GM03348 (cell line): ENCODE data around the gene HSPA12B.

Experiments used
- DNase-seq: peaks from one replicate; pipeline ENCODE4 v3.0.0; 2012; ENCODE audit warnings: low spot score

The HSPA12B gene, protein sequence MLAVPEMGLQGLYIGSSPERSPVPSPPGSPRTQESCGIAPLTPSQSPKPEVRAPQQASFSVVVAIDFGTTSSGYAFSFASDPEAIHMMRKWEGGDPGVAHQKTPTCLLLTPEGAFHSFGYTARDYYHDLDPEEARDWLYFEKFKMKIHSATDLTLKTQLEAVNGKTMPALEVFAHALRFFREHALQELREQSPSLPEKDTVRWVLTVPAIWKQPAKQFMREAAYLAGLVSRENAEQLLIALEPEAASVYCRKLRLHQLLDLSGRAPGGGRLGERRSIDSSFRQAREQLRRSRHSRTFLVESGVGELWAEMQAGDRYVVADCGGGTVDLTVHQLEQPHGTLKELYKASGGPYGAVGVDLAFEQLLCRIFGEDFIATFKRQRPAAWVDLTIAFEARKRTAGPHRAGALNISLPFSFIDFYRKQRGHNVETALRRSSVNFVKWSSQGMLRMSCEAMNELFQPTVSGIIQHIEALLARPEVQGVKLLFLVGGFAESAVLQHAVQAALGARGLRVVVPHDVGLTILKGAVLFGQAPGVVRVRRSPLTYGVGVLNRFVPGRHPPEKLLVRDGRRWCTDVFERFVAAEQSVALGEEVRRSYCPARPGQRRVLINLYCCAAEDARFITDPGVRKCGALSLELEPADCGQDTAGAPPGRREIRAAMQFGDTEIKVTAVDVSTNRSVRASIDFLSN

DNA sequence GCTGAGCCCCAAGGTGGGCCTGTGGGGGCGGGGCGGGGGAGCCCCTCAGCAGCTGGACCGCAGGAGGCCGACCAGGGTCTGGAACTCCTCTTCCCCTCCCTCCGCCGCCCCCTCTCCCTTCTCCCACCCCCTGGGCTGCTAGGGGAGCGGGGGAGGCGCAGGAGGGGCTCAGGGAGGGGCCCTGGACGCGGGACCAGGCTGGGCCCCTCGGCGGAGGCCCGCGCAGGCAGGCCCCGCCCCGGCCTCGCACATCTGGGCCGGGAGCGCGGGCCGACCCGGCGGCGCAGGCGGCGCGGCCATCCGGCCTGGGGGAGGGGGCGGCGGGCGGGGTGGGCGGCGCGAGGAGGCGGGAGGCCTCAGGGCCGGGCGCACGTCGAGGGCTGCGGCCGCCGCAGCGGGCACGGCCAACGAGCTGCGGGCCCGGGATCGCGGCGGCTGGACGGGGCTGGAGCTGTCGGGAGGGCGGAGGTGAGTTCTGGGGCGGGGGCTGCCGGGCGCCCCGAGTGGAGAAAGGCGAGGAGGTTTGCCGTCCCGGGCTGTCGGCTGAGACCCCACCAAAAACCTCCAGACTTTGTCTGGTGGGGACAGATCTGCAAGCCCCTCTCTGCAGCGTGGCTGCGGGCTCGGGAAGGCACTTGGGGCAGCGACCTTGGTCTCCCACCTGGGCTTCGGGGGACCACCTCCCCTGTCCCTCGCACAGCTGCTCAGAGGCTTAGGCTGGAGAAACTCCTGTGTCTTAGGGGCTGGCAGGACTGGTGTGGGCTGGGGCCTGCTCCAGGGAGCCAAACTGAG lies at the start of gene HSPA12B:
Gene HSPA12B, plus strand, starts transcription at position 359 of the 792 bp plus-strand sequence. CDS start 5,990 bp downstream, outside the sequence.
- peak; percentile 58 for DNase-seq

DNA sequence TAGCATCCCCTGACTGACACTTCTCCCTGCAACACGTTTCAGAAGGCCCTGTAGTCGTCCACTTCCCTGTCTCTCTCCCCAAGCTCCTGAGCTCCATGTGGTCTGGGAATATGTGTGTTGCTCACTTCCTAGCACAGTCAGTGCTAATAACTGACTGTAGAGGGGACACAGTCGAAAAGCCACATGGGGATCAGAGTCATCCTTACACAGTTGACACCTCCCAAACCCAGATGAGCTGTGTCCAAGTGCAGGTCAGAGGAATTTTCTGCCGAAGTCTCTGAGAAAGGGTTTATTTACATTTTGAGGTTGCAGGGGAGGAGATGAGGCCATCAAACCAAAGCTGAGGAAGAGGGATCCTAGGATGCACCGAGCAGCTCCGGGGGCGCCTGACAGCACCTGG lies 47.1 kb upstream of the HSPA12B start:
- DNase-seq = no peak

DNA sequence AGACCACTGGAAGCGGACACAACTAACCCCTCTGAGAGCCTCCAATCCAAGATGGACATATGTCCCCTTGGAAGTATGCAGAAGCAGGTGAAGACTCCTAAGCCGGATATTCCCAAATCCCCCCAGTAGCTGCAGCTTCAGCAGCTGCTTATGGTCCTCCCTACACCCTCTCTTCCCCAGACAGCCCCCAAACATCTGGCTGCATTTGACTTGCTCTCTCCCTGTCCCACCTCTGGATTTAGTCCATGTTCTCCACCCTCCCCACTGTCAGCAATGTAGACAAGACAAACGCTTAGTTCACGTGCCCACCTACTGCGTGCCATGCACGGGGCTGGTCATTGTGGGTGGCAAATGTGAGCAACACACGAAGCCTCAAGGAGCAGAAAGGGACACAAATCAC lies 46.1 kb upstream of the HSPA12B start:
- no peak for DNase-seq

DNA sequence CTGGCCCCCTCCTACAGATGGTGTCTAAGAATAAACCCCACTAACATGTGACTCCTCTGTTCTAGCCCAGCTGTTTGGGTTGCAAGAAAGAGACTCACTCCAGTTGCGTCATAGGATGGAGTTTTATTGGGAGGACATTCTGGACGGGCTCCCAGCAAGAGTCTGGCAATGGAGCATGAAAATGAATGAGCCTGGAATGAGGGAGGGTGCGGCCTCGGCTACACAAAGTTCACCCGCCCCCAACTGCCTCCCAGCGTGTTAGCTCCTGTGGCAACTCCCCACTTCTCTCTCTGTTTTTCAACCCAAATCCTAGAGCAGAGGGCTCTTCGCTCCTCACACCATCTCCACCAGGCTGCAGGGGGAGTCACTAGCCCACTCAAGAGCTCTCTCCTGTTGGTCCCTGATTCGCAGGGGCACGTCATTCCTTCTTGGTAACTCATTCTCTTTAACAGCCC lies 45.6 kb upstream of the HSPA12B start:
- peak; percentile 93 for DNase-seq

DNA sequence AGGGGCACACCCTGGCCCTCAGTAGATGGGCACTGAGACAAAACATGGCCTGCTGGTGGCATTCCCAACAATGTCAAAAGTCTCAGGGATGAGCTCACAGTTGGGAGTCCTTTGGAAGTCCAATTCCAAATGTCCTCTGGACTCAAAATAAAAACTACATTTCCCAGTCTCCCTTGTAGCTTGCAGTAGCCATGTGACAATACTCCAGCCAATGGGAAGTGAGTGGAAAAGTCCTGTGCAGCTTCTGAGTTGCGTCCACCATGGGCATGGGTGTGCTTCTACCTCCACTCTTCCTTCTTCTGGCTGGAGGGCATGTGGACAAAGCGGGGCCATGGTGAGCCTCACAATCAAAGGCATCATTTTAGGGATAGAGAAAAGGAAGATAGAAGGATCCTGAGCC lies 44.8 kb upstream of the HSPA12B start:
- DNase-seq = peak; percentile 86

DNA sequence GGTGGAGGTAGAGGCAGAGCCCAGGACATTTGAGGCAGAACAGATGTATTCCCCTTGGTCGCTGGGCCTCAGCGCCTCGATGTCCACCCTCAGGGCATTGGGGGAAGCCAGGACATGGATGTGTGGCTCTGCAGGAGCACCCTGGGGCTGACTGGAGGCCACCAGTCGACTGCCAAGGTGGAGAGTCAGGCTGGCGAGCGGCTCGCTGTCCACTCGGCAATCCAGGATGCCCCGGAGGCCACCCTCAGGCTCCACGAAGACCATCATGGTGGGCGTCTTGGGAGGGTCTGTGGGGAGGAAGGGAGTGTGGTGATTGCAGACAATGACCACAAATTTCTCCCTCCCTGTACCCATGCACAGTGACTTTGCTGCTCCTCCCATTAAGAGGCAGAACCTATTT lies 42.5 kb upstream of the HSPA12B start:
- no peak for DNase-seq

DNA sequence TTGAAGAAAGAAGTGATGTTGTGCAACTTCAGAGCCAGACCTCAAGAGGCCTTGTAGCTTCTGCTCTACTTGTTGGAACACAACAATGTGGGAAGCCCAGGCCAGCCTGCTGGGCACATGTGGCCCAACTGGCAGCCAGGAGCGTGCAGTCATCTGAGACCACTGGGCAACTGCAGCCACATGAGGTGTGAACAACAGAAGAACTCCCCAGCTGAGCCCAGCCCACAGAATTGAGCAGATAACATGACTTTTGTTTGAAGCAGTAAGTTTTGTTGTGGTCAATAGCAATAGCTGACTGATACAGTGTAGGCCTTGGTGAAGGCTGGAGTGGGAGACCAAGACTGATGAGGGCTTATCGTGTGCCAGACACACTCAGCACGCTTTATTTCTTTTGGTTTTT lies 42.1 kb upstream of the HSPA12B start:
- no peak for DNase-seq

DNA sequence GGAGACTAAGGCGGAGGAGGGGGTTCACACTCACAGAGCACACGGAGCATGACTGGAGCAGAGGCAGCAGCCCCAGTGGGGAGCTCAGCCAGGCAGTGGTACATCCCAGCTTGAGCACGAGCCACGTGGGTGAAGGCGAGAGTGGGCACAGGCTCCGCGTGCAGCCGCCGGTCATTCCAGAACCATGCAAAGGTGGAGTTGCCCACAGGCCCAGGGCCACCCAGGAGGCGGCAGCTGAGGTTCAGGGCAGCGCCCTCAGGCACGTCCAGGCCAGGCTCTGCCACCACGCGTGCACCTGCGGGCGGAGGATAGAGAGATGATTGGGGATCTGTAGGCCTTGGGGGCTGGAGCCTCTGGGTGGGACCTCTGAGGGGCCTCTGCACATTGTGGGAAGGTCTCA lies 41.2 kb upstream of the HSPA12B start:
- no peak for DNase-seq

DNA sequence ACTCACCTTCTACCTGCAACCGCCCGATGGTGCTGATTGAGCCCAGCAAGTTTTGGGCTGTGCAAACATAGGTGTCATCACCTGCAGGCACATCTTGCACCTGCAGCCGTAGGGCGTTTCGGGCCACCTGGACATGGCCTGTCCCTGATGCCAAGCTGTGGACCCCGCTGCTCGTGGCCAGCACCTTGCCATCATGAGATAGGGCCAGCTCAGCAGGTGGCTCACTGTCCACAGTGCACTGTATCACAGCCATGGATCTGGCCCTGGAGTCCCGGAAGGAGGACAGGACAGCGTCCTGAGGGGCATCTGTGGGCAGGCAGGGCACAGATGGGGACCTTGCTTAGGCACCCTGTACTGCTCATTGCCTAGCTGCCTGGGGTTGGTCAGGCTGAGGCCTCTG lies 40.6 kb upstream of the HSPA12B start:
- no peak for DNase-seq

DNA sequence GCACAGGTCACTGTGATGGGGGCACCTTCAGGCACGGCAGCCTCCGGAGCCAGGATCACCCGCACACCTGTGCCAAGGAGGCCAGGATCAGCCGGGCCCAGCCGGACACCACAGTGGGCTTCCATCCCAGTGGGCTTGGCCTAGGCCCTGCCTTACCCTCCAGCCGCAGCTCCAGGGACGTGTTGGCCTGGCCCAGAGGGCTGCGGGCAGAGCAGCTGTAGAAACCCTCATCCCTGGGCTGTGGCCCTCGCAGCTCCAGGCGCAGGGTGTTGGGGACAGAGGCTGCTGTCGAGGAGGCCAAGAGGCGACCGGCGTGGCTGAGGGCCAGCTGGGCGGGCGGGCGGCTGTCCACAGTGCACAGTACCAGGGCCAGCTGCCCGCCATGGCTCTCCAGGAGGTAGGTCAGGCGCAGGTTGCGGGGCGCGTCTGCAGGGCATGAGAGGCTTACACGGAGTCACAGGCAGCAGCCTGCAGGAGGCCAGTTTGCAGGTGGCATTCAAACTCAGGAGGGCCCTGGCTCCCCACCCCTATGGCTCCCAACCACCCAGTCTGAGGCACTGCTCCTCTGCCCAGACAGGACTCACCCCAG lies 39.7 kb upstream of the HSPA12B start:
- no peak for DNase-seq

DNA sequence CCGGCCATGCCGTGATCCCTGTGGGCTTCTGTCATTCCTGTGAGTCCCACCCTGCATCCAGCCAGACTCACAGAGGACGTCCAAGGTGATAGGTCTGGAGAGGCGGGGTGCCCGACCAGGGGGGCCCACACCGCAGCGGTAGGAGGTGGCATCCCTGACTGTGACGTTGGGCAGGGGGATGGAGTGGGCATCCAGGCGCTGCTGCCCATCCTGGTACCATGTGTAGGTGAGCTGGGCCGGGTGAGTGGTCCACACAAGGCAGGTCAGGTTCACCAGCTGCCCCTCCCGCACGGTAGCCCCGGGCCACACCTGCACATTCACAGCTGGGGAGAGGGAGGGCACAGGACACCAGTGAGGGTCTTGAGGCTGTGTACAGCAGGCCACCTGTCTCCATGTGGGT lies 39.1 kb upstream of the HSPA12B start:
- no peak for DNase-seq

DNA sequence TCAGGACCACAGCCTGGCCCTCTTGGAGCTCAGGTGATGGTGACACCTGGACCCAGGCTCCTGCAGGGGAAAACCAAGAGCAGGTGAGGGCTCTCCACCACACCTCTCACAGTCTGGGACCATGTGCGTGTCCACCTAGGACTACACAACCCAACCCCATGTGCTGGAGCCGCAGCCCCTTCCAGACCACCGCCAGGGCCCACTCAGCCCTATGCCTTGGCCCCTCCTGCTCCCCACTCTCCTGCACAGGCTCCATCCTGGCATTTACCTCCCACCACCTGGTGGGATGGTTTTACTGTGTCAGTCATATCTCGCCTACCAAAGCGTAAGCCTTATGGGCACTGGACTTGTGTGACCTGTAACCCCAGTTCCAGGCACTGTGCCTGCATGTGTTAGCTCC lies 37.6 kb upstream of the HSPA12B start:
- DNase-seq = no peak

DNA sequence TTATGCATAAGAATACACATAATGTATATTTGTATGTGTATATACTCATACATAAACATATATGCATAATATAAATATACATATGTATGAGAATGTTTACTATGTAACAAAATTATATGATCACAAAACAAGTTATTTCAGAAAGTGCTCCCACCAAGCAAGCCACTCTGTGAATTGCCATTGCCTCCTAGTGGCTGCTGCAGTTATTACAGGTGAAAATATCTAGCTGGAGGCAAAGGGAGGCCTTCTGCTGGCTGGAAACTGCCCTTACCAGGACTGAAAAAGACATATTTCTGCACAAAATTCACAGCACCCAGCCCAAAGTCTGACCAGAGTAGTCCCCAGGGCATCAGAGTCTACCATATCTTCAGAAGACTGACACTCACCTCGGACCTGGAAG lies 36.3 kb upstream of the HSPA12B start:
- no peak for DNase-seq

DNA sequence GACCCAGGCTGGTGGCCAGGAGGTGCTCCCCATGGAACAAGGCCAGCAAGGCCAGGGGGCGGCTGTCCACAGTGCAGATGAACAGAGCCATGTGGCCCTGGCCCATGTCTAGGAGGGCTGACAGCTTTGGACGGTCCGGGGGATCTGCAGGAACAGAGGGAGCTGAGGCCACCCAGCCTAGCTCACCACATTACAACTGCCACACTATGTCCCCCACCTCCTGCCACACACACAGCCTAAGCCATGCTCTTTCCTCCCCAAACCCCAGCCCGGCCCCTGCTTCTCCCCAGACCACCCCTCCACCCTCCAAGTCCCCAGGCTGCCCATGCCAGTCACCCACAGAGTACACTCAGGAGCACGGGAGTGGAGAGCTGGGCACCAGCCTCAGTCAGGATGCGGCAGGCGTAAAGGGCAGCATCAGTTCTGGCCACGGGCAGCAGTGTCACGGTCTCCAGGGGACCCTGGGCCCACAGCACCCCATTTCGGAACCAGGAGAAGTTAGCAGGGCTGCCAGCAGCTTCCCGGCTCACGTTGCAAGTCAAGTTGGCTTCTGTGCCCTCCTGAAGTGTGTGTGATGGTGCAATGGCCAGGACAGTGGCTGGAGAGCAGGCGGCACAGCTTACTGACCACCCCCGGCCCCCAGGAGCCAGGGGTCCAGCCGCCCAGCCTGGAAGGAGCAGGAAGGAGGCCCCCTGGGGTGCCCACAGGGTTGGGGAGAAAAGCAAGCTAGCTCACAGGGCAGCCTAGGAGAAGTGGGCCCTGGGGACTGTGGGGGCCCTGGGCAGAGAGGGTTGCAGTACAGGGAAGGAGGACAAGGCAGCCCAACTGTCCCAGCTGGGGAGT lies 35.5 kb upstream of the HSPA12B start:
- no peak for DNase-seq

DNA sequence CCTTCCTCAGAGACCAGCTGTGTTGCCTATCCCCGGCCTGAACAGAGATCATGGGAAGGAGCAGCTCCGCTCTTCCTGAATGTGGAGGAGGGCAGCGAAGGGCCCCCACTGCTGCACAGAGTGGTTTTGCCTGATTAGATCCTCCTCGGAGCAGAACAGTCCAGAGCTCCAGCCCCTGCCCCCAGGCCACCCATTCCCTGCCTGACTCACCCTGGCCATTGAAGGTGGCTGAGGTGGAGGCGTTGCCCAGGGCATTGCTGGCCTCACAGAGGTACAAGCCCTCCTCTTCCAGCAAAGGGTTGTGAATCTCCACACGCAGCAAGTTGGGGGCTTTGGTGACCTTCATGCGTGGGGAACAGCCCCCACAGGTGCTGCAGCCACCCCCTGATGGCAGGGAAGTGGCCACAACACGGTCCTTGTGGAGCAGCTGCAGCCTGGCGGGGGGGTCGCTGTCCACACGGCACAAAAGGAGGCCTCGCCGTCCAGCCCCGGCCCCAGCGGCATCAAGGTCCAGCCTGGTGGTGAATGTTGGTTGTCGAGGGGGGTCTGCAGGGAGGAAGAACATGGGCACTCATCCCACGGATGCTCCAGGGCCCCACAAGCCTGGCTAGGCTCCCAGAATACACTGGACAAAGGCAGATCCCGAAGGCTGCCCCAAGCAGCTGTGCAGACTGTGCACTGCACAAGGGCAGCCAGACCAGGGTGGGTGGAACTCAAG lies 34.7 kb upstream of the HSPA12B start:
- no peak for DNase-seq

DNA sequence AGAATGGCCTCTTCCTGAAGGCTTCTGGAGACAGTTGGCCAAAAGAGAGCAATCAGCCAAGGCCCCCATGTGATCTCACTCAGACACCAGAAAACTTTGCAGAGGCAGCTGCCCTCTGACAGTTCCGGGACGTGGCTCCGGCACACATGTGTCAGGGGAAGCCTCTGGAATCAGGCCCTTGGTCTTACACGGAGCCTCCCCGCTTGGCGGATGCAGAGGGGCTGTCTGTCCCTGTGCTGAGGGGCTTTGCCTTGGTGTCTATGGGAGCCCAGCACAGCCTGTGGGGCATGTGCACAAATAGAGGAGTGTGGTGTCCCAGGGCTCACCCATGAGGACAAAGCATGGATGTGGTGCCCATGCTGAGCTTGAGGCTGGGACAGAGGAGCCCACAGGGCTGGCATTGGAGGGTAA lies 33.9 kb upstream of the HSPA12B start:
- DNase-seq = peak; percentile 32

DNA sequence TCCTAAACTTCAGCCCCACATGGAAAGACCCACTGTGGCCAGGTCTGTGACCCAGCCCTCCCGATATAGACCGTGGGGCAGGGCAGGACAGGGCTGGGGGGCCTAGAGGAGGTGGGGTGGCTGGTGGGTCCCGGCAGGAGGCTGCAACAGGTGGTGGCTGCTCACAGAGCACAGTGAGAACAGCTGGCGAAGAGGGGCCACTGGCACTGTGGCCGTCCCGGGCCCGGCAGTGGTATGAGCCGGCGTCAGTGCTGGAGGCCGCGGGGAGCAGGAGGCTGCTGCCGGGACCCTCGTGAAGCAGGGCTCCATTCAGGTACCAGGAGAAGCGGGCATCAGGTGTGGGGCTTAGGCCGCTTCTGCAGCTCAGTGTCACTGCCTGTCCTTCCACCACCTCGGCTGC lies 33.4 kb upstream of the HSPA12B start:
- DNase-seq = no peak

DNA sequence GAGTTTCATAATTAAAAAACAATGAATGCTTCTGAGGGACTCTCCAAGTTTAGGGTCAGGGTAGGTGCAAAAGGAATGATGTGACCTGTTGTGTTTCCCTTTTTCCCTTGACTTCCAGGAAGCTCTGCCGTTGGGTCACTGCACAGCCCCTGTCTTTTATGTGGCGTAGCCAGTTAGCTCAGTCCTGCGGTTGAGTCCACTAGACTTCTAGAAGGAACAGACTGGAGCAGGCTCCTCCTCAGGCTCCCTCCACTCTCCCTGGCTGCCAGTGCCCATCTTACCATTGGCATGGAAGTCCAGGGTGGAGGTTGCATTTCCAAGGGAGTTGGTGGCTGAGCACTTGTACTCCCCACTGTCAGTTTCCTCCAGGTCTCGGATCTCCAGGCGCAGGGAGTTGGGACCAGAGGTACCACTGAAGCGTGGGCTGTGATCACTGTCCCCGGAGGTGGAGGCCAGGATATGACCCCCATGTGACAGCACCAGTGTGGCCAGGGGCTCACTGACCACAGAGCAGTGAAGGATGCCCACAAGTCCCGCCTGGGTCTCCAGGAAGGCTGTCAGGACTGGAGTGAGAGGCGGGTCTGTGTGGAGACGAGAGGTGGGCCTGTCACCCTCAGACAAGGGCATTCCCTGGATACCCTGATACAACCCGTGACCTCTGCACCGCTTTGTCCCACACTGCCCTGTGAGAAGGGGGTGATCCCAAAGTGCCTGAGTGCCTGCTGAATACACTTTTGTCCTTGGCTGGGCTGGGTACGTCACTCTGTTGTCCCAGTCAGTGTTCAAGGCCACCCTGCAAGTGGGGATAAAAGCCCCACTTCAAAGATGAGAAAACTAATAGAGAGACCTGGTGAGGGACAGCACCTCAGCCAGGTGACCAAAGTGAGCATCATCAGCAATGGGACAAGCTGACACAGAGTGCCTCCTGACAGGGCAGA lies 31.2 kb upstream of the HSPA12B start:
- DNase-seq = no peak

DNA sequence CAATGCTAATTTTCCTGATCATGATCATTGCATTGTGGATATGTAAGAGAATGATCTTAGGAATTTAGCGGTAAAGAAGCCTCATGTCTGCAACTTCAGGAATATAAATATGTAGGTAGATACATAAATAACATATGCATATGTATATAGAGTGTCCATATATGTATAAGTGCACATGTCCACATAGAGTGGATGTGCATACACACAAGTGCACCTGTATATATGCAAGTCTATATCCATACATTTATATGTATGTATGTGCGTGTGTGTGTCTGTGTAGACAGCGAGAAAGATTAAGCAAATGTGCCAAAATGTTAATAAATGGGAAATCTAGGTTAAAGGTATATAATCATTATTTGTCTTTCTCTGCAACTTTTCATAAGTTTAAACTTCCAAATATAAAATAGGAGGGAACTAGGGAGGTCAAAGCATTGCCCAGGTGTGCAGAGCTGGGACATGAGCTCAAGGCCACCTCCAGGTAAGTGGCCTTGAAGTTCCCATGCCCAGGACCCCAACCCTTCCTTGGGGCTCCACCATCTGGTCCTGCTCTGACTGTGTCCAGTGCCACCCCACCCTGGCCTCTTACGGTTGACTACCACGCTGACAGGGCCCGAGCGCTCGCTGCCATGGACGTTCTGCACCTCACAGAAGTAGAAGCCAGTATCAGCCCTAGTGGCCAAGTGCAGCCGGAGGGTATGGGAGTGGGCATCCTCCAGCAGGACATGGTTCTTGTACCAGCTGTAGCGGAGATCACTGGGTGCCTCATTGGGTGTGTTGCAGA lies 29.7 kb upstream of the HSPA12B start:
- no peak for DNase-seq
